GM18858 (cell line): ENCODE measurements around the gene METTL23.
"Not testable (repeated sequence)": the region's sequence is repeated elsewhere in the genome, so short reads cannot be mapped to it uniquely, and the experiment has no call there.

ENCODE experiments used
- ATAC-seq: cut with Tn5 transposase; IDR thresholded peaks from one replicate; pipeline ENCODE4 v1.9.1; 2021; ENCODE audit not compliant: unreplicated experiment

METTL23 gene

GRCh38 chr17:76710863-76711611 is 15.6 kb upstream of the METTL23 start, which contains the start of gene MXRA7:
TSS of gene MXRA7 (minus strand) at chr17:76710965. CDS start at chr17:76710946, 19 bp downstream.
- ATAC-seq: no peak

- not testable (repeated sequence) for ATAC-seq
Measured at GRCh38 chr17:76712321-76712720, 14.3 kb upstream of the METTL23 start.

GRCh38 chr17:76713765-76714164 is 12.9 kb upstream of the METTL23 start:
- ATAC-seq: no peak

- ATAC-seq: no peak
Measured at GRCh38 chr17:76714336-76714735, 12.3 kb upstream of the METTL23 start.

- no peak for ATAC-seq
Measured at GRCh38 chr17:76714822-76715495, 11.7 kb upstream of the METTL23 start.

- no peak for ATAC-seq
Measured at GRCh38 chr17:76715496-76715830, 11.2 kb upstream of the METTL23 start.

GRCh38 chr17:76716146-76716838 is 10.3 kb upstream of the METTL23 start:
- no peak for ATAC-seq

- ATAC-seq: no peak
Measured at GRCh38 chr17:76716839-76717215, 9.8 kb upstream of the METTL23 start.

- ATAC-seq: no peak
Measured at GRCh38 chr17:76718516-76718915, 8.1 kb upstream of the METTL23 start.

GRCh38 chr17:76720211-76720610 is 6.4 kb upstream of the METTL23 start:
- ATAC-seq: no peak

GRCh38 chr17:76720941-76721340 is 5.7 kb upstream of the METTL23 start:
- no peak for ATAC-seq

- no peak for ATAC-seq
Measured at GRCh38 chr17:76721463-76721862, 5.2 kb upstream of the METTL23 start.

GRCh38 chr17:76722279-76722678 is 4.4 kb upstream of the METTL23 start:
- ATAC-seq: no peak

- not testable (repeated sequence) for ATAC-seq
Measured at GRCh38 chr17:76722977-76723376, 3.7 kb upstream of the METTL23 start.

GRCh38 chr17:76723812-76724211 is 2.8 kb upstream of the METTL23 start:
- no peak for ATAC-seq

GRCh38 chr17:76725580-76726230 is 934 bp upstream of the METTL23 start:
- peak; percentile 14 for ATAC-seq

GRCh38 chr17:76726231-76726775 is 336 bp upstream of the METTL23 start, which contains the start of gene JMJD6:
TSS of gene JMJD6 (minus strand) at chr17:76726606. CDS start at chr17:76726475, 131 bp downstream.
- peak; percentile 38 for ATAC-seq

- no peak for ATAC-seq
Measured at GRCh38 chr17:76727745-76728456, 1.3 kb downstream of the METTL23 start.

GRCh38 chr17:76731800-76732733 is 5.4 kb downstream of the METTL23 start:
- ATAC-seq: not testable (repeated sequence)
